Caco-2 (cell line): ENCODE data around the gene TACR1. TPM values are rescaled to one million over a fixed set of nuclear protein-coding genes. Genes with fewer than 3 reads are reported as not detected.

Experiments used
- BruUV-seq: library from RNA; stranded (reverse); fragments of 400-500 nt; replicated peaks from 2 replicates; lab custom pipeline; 2021; lab: Mats Ljungman, UMichigan
- CTCF ChIA-PET: fragments of 300-600 bp; sonication (Branson Sonifier 250); formaldehyde crosslinking; loops from one replicate; lab custom pipeline; 2022; ENCODE audit warnings: antibody characterized with exemption; lab: Charles Lee
- POLR2A ChIA-PET: fragments of 300-600 bp; sonication (Branson Sonifier 250); formaldehyde crosslinking; loops from one replicate; lab custom pipeline; 2022; ENCODE audit warnings: antibody characterized with exemption; lab: Charles Lee
- DNase-seq, 2 experiments: peaks; one replicate each; pipeline versions ENCODE4 v3.0.0 to v3.0.0-alpha.2; 2020 to 2022
- H3K27me3 ChIP-seq: replicated peaks from 2 replicates; pipeline ENCODE4 v1.6.0; 2011; ENCODE audit warnings: low read length; ENCODE audit not compliant: control insufficient read depth, insufficient read depth
- H3K36me3 ChIP-seq: 2 replicates; pipeline ENCODE4 v1.5.1; 2011; ENCODE audit warnings: low read length; ENCODE audit not compliant: control insufficient read depth, insufficient read depth
- H3K4me1 ChIP-seq: fragments of 250-450 bp; sonication (Bioruptor Pico); 2 replicates; pipeline ENCODE4 v1.5.1; 2020; ENCODE audit warnings: mild to moderate bottlenecking
- H3K4me3 ChIP-seq: 2 replicates; pipeline ENCODE4 v1.5.1; 2011; ENCODE audit warnings: low read depth, mild to moderate bottlenecking, control low read depth, low read length
- H3K9me3 ChIP-seq: fragments of 250-450 bp; sonication (Bioruptor Pico); 2 replicates; pipeline ENCODE4 v1.5.1; 2020; ENCODE audit warnings: mild to moderate bottlenecking, moderate library complexity
- H3K27ac Mint-ChIP-seq: one replicate; pipeline ENCODE4 v1.8.0; 2022; ENCODE audit warnings: mixed read lengths; ENCODE audit not compliant: unreplicated experiment
- H3K27me3 Mint-ChIP-seq: one replicate; pipeline ENCODE4 v1.8.0; 2022; ENCODE audit warnings: mixed read lengths; ENCODE audit not compliant: insufficient read depth, unreplicated experiment
- H3K36me3 Mint-ChIP-seq: one replicate; pipeline ENCODE4 v1.8.0; 2022; ENCODE audit warnings: mild to moderate bottlenecking, mixed read lengths; ENCODE audit not compliant: insufficient read depth, unreplicated experiment
- H3K4me1 Mint-ChIP-seq: one replicate; pipeline ENCODE4 v1.8.0; 2022; ENCODE audit warnings: low read depth, mixed read lengths; ENCODE audit not compliant: unreplicated experiment
- H3K4me3 Mint-ChIP-seq: one replicate; pipeline ENCODE4 v1.8.0; 2022; ENCODE audit warnings: mild to moderate bottlenecking, moderate library complexity, mixed read lengths; ENCODE audit not compliant: unreplicated experiment
- H3K9me3 Mint-ChIP-seq: one replicate; pipeline ENCODE4 v1.8.0; 2022; ENCODE audit warnings: mixed read lengths; ENCODE audit not compliant: unreplicated experiment
- intact Hi-C: fragments of 100-400 bp; cut with micrococcal nuclease; formaldehyde crosslinking; loops from one replicate; pipeline ENCODE4 v1.10.0; 2022; ENCODE audit not compliant: unreplicated experiment
- total RNA-seq: library from RNA; stranded (reverse); gene quantifications from 2 replicates; pipeline ENCODE4 v1.2.3, GENCODE V29; 2022
- TF ChIP-seq, protein P1 (sequence below), 2 experiments: fragments of 200-600 bp in 1 of 2; IDR thresholded peaks; 1 replicate in 1 of 2; 2 replicates in 1 of 2; pipeline versions ENCODE4 v1.5.1 to v1.8.0; 2011 to 2022; ENCODE audit warnings: antibody characterized with exemption in 1 of 2, control low read depth in 1 of 2, inconsistent platforms in 1 of 2, low read depth in 1 of 2, low read length in 1 of 2, mild to moderate bottlenecking in 1 of 2, moderate library complexity in 1 of 2; ENCODE audit not compliant: insufficient read depth in 1 of 2, severe bottlenecking in 1 of 2, unreplicated experiment in 1 of 2

Gene TACR1
- total RNA-seq, 1 experiment from 2014 or later: 0.07 TPM

GRCh38 chr2:75237296-75237695, 38.0 kb upstream of the TACR1 start:
- Histone ChIP-seq H3K9me3 (peaks cover 5% of the 10 kb centered on the region; the same call in 1 of the 2 replicates), H3K36me3 (no peaks in the 10 kb centered on the region), H3K4me3 (no peak overlapping the region), H3K27me3 (no peaks in the 10 kb centered on the region), H3K4me1 (no peaks in the 10 kb centered on the region)
- ChIA-PET CTCF (no interaction called here), POLR2A (no interaction called here)
- TF ChIP-seq, protein P1, sequence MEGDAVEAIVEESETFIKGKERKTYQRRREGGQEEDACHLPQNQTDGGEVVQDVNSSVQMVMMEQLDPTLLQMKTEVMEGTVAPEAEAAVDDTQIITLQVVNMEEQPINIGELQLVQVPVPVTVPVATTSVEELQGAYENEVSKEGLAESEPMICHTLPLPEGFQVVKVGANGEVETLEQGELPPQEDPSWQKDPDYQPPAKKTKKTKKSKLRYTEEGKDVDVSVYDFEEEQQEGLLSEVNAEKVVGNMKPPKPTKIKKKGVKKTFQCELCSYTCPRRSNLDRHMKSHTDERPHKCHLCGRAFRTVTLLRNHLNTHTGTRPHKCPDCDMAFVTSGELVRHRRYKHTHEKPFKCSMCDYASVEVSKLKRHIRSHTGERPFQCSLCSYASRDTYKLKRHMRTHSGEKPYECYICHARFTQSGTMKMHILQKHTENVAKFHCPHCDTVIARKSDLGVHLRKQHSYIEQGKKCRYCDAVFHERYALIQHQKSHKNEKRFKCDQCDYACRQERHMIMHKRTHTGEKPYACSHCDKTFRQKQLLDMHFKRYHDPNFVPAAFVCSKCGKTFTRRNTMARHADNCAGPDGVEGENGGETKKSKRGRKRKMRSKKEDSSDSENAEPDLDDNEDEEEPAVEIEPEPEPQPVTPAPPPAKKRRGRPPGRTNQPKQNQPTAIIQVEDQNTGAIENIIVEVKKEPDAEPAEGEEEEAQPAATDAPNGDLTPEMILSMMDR (IDR thresholded peaks at IDR 0.05; ENCODE audit: insufficient read depth in 1 of 2, low read depth in 1 of 2, low read length in 1 of 2, severe bottlenecking in 1 of 2, unreplicated experiment in 1 of 2): no peak
- Mint-ChIP-seq H3K36me3 (no peaks in the 10 kb centered on the region), H3K27me3 (peaks cover 12% of the 10 kb centered on the region), H3K27ac (no peak overlapping the region), H3K4me1 (no peaks in the 10 kb centered on the region), H3K9me3 (peaks cover 7% of the 10 kb centered on the region), H3K4me3 (no peak overlapping the region)
- BruUV-seq: no TSS peak
- intact Hi-C loops: no loop called here
- DNase-seq: no peak

DNA sequence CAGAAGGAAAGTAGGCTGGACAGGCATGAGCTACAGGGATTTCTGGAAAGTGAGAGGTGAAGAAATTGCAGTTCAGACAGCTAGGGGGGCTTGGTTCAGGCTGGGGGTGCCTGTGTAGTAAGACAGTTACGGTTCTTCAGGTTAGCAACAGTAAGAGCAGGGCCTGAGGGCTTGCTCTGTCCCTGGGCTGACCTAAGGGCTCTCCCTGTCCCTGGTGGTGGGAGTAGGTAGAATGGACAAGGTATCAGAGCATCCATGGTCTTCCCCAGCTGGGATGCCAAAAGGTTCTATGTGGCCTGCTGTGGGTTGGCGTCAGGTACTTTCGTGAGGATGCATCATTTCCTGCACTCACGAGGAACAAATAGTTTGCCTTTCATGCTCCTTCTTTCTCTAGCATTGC, 34.6 kb upstream of the TACR1 start:
- Mint-ChIP-seq H3K9me3 (no peaks in the 10 kb centered on the region), H3K27me3 (peaks cover 12% of the 10 kb centered on the region)
- intact Hi-C loops: no loop called here

GRCh38 chr2:75226617-75227016, 27.3 kb upstream of the TACR1 start:
- ChIA-PET POLR2A (no interaction called here), CTCF (no interaction called here)
- no TSS peak for BruUV-seq
- no peaks in the 10 kb centered on the region for H3K4me1 ChIP-seq
- TF ChIP-seq, protein P1 (IDR thresholded peaks at IDR 0.05; ENCODE audit: insufficient read depth in 1 of 2, low read depth in 1 of 2, low read length in 1 of 2, severe bottlenecking in 1 of 2, unreplicated experiment in 1 of 2): no peak
- no peaks in the 10 kb centered on the region for H3K36me3 ChIP-seq
- intact Hi-C loops: no loop called here
- H3K27ac Mint-ChIP-seq: no peak overlapping the region
- H3K4me3 ChIP-seq: no peak overlapping the region
- no peaks in the 10 kb centered on the region for H3K4me1 Mint-ChIP-seq
- DNase-seq: no peak
- H3K27me3 Mint-ChIP-seq: peaks cover 11% of the 10 kb centered on the region
- H3K9me3 Mint-ChIP-seq: no peaks in the 10 kb centered on the region
- H3K36me3 Mint-ChIP-seq: no peaks in the 10 kb centered on the region
- H3K4me3 Mint-ChIP-seq: no peak overlapping the region
- H3K27me3 ChIP-seq: no peaks in the 10 kb centered on the region
- H3K9me3 ChIP-seq: no peaks in the 10 kb centered on the region

More for the DNA sequence above, 34.6 kb upstream of the TACR1 start:
- Mint-ChIP-seq H3K4me3 (no peak overlapping the region), H3K27ac (no peak overlapping the region), H3K4me1 (no peaks in the 10 kb centered on the region), H3K36me3 (no peaks in the 10 kb centered on the region)
- no peak for DNase-seq
- ChIA-PET CTCF (no interaction called here), POLR2A (no interaction called here)
- TF ChIP-seq, protein P1 (IDR thresholded peaks at IDR 0.05; ENCODE audit: insufficient read depth in 1 of 2, low read depth in 1 of 2, low read length in 1 of 2, severe bottlenecking in 1 of 2, unreplicated experiment in 1 of 2): no peak
- Histone ChIP-seq H3K9me3 (no peaks in the 10 kb centered on the region), H3K36me3 (no peaks in the 10 kb centered on the region), H3K4me3 (no peak overlapping the region), H3K4me1 (no peaks in the 10 kb centered on the region), H3K27me3 (no peaks in the 10 kb centered on the region)
- no TSS peak for BruUV-seq
